Measurements from ENCODE around the gene MBTPS1. TPM values are rescaled to one million over a fixed set of nuclear protein-coding genes. Genes with fewer than 3 reads are reported as not detected.

MBTPS1 gene
- total RNA-seq, 1 experiment from 2014 or later, result 130 TPM

DNA sequence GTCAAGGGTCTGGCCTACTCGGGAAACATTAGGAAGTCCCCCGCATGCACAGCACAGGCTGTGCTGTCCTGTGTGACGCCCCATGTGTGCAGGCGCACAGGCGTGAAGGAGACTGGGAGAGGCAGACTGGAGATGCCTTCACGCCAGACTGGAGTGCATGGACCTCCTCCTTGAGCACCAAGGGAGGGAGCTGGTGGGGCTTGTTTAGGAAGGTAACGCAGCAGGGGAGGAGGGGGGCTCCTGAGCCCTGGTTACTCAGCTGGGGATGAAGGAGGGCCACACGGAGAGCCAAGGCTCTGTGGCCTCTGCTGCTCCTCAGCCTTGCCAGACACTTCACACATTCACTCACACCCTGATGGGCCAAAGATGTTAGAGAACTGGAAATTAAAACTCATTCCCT, 20.5 kb upstream of the MBTPS1 start:
- no peaks in the 10 kb centered on the region for H3K9me3 Mint-ChIP-seq (ENCODE audit: low read depth, unreplicated experiment)
- CTCF ChIA-PET, result interaction anchor here (0.6 kb wide), 1 partner anchor 91 kb away, joined by 3 read pairs; no protein-coding TSS in a partner anchor
- intact Hi-C loops (cut with micrococcal nuclease; ENCODE audit: unreplicated experiment), result no loop called here
- no peaks in the 10 kb centered on the region for H3K27me3 Mint-ChIP-seq (ENCODE audit: unreplicated experiment)
- H3K4me3 Mint-ChIP-seq (ENCODE audit: low read depth, unreplicated experiment), result no peak overlapping the region
- H3K4me1 Mint-ChIP-seq (ENCODE audit: low read depth, unreplicated experiment), result peaks cover 9% of the 10 kb centered on the region
- no peak for DNase-seq
- no peaks in the 10 kb centered on the region for H3K36me3 Mint-ChIP-seq (ENCODE audit: insufficient read depth, unreplicated experiment)
- no peak for TF ChIP-seq CTCF (IDR thresholded peaks at IDR 0.05; ENCODE audit: unreplicated experiment)
- no peak overlapping the region for H3K27ac Mint-ChIP-seq (ENCODE audit: unreplicated experiment)
- BruUV-seq (replicated peaks), result no TSS peak

- Mint-ChIP-seq H3K4me3 (ENCODE audit: low read depth, unreplicated experiment) (no peak overlapping the region), H3K4me1 (ENCODE audit: low read depth, unreplicated experiment) (peaks cover 9% of the 10 kb centered on the region), H3K27ac (ENCODE audit: unreplicated experiment) (no peak overlapping the region), H3K27me3 (ENCODE audit: unreplicated experiment) (no peaks in the 10 kb centered on the region), H3K36me3 (ENCODE audit: insufficient read depth, unreplicated experiment) (no peaks in the 10 kb centered on the region), H3K9me3 (ENCODE audit: low read depth, unreplicated experiment) (no peaks in the 10 kb centered on the region)
- TF ChIP-seq CTCF (IDR thresholded peaks at IDR 0.05; ENCODE audit: unreplicated experiment), result no peak
- intact Hi-C loops (cut with micrococcal nuclease; ENCODE audit: unreplicated experiment), result no loop called here
- DNase-seq, result no peak
- no TSS peak for BruUV-seq (replicated peaks)
- CTCF ChIA-PET, result no interaction called here
These were observed 19.8 kb upstream of the MBTPS1 start for GRCh38 chr16:84136331-84137125.

GRCh38 chr16:84132527-84133285, 16.0 kb upstream of the MBTPS1 start:
- peaks cover 5% of the 10 kb centered on the region for H3K36me3 Mint-ChIP-seq (ENCODE audit: insufficient read depth, unreplicated experiment)
- no peak overlapping the region for H3K4me3 Mint-ChIP-seq (ENCODE audit: low read depth, unreplicated experiment)
- CTCF ChIA-PET, result interaction anchor here (0.7 kb wide), 1 partner anchor 20 kb away, joined by 3 read pairs; no protein-coding TSS in a partner anchor
- DNase-seq, result no peak
- no peaks in the 10 kb centered on the region for H3K4me1 Mint-ChIP-seq (ENCODE audit: low read depth, unreplicated experiment)
- no peak overlapping the region for H3K27ac Mint-ChIP-seq (ENCODE audit: unreplicated experiment)
- intact Hi-C loops (cut with micrococcal nuclease; ENCODE audit: unreplicated experiment), result no loop called here
- no peaks in the 10 kb centered on the region for H3K27me3 Mint-ChIP-seq (ENCODE audit: unreplicated experiment)
- no TSS peak for BruUV-seq (replicated peaks)
- no peaks in the 10 kb centered on the region for H3K9me3 Mint-ChIP-seq (ENCODE audit: low read depth, unreplicated experiment)
- no peak for TF ChIP-seq CTCF (IDR thresholded peaks at IDR 0.05; ENCODE audit: unreplicated experiment)

- Mint-ChIP-seq H3K27ac (ENCODE audit: unreplicated experiment) (no peak overlapping the region), H3K9me3 (ENCODE audit: low read depth, unreplicated experiment) (no peaks in the 10 kb centered on the region), H3K27me3 (ENCODE audit: unreplicated experiment) (no peaks in the 10 kb centered on the region), H3K4me3 (ENCODE audit: low read depth, unreplicated experiment) (no peak overlapping the region), H3K4me1 (ENCODE audit: low read depth, unreplicated experiment) (no peaks in the 10 kb centered on the region), H3K36me3 (ENCODE audit: insufficient read depth, unreplicated experiment) (peaks cover 5% of the 10 kb centered on the region)
- CTCF ChIA-PET, result no interaction called here
- no peak for DNase-seq
- intact Hi-C loops (cut with micrococcal nuclease; ENCODE audit: unreplicated experiment), result no loop called here
- BruUV-seq (replicated peaks), result no TSS peak
- no peak for TF ChIP-seq CTCF (IDR thresholded peaks at IDR 0.05; ENCODE audit: unreplicated experiment)
These were observed 14.4 kb upstream of the MBTPS1 start for GRCh38 chr16:84131117-84131516.
